Esophagus muscularis mucosa (tissue), 3 donors: ENCODE data around the gene SOWAHC.

Source experiments
- CTCF ChIP-seq, 3 experiments: fragments of 200-600 bp in 2 of 3; fragments of 450-650 bp in 1 of 3; sonication (generic) in 2 of 3; IDR thresholded peaks; one replicate each; pipeline ENCODE4 v1.5.1; 2017 to 2019; ENCODE audit warnings: antibody characterized with exemption in 3 of 3, mild to moderate bottlenecking in 2 of 3, moderate library complexity in 1 of 3
- POLR2AphosphoS5 ChIP-seq, 2 donors: sonication (generic); formaldehyde crosslinking; IDR thresholded peaks; one replicate each; pipeline ENCODE4 v1.6.1; 2017; ENCODE audit warnings: antibody characterized with exemption in 2 of 2

GRCh38 chr2:109595644-109596043, 18.5 kb upstream of the SOWAHC start:
- TF ChIP-seq CTCF (IDR thresholded peaks at IDR 0.05) (no peak), POLR2AphosphoS5 (IDR thresholded peaks at IDR 0.05) (no peak)
